GM23338 (cell line): Measurements from ENCODE around the gene CNOT1. TPM values are rescaled to one million over a fixed set of nuclear protein-coding genes. Genes with fewer than 3 reads are reported as not detected.

Experiments used
- ATAC-seq: fragments of 200-7000 bp; cut with Tn5 transposase; 3 replicates; pipeline ENCODE4 v1.9.1; 2020
- DNase-seq: peaks from one replicate; pipeline ENCODE4 v3.0.0-alpha.2; 2015; ENCODE audit warnings: low spot score
- H2AFZ ChIP-seq: fragments of 200-600 bp; sonication (generic); 2 replicates; pipeline ENCODE4 v1.8.0; 2016; ENCODE audit warnings: antibody characterized with exemption, mild to moderate bottlenecking, moderate library complexity
- H3F3A ChIP-seq: fragments of 200-600 bp; sonication (generic); replicated peaks from 2 replicates; pipeline ENCODE4 v1.8.0; 2017; ENCODE audit warnings: antibody characterized with exemption, mixed run types, low read depth
- H3K27ac ChIP-seq: fragments of 200-600 bp; sonication (generic); 2 replicates; pipeline ENCODE4 v1.6.1; 2016; ENCODE audit warnings: low read depth
- H3K27me3 ChIP-seq: fragments of 200-600 bp; sonication (generic); 2 replicates; pipeline ENCODE4 v1.8.0; 2016; ENCODE audit warnings: mild to moderate bottlenecking, mixed run types, moderate library complexity; ENCODE audit not compliant: insufficient read depth
- H3K36me3 ChIP-seq: fragments of 200-600 bp; sonication (generic); 2 replicates; pipeline ENCODE4 v1.8.0; 2016; ENCODE audit warnings: mild to moderate bottlenecking; ENCODE audit not compliant: insufficient read depth
- H3K4me1 ChIP-seq: fragments of 200-600 bp; sonication (generic); 2 replicates; pipeline ENCODE4 v1.8.0; 2016; ENCODE audit warnings: mild to moderate bottlenecking, moderate library complexity; ENCODE audit not compliant: insufficient read depth
- H3K4me2 ChIP-seq: fragments of 200-600 bp; sonication (generic); 2 replicates; pipeline ENCODE4 v1.7.1; 2017; ENCODE audit warnings: mixed run types
- H3K4me3 ChIP-seq: fragments of 200-600 bp; sonication (generic); 2 replicates; pipeline ENCODE4 v1.6.1; 2016; ENCODE audit warnings: mixed run types
- H3K79me2 ChIP-seq: fragments of 200-600 bp; sonication (generic); replicated peaks from 2 replicates; pipeline ENCODE4 v1.8.0; 2017; ENCODE audit warnings: mild to moderate bottlenecking; ENCODE audit not compliant: insufficient read depth
- H3K9me2 ChIP-seq: fragments of 200-600 bp; sonication (generic); 2 replicates; pipeline ENCODE4 v1.8.0; 2017; ENCODE audit not compliant: insufficient read depth
- H4K20me1 ChIP-seq: fragments of 200-600 bp; sonication (generic); replicated peaks from 2 replicates; pipeline ENCODE4 v1.8.0; 2017; ENCODE audit warnings: mild to moderate bottlenecking; ENCODE audit not compliant: insufficient read depth
- H3K27ac Mint-ChIP-seq: 2 replicates; pipeline ENCODE4 v1.8.0; 2020; ENCODE audit warnings: inconsistent platforms, mild to moderate bottlenecking, moderate library complexity, mixed read lengths
- H3K27me3 Mint-ChIP-seq: 3 replicates; pipeline ENCODE4 v1.8.0; 2022; ENCODE audit warnings: low read depth, mild to moderate bottlenecking, moderate library complexity, mixed read lengths, inconsistent platforms; ENCODE audit not compliant: insufficient read depth, poor library complexity
- H3K36me3 Mint-ChIP-seq: 3 replicates; pipeline ENCODE4 v1.8.0; 2021; ENCODE audit warnings: low read depth, mild to moderate bottlenecking, inconsistent platforms, moderate library complexity, mixed read lengths
- H3K4me1 Mint-ChIP-seq: 3 replicates; pipeline ENCODE4 v1.8.0; 2020; ENCODE audit warnings: mild to moderate bottlenecking, inconsistent platforms, mixed read lengths
- H3K4me3 Mint-ChIP-seq: 3 replicates; pipeline ENCODE4 v1.8.0; 2021; ENCODE audit warnings: moderate library complexity, mild to moderate bottlenecking, inconsistent platforms, mixed read lengths
- H3K9me3 Mint-ChIP-seq: 3 replicates; pipeline ENCODE4 v1.8.0; 2020; ENCODE audit warnings: moderate library complexity, mild to moderate bottlenecking, inconsistent platforms, mixed read lengths
- CREB1 ChIP-seq: fragments of 250-450 bp; sonication (Bioruptor Pico); IDR thresholded peaks from 2 replicates; pipeline ENCODE4 v1.5.0; 2020; ENCODE audit warnings: low read depth, mild to moderate bottlenecking, moderate library complexity
- CTCF ChIP-seq, 2 experiments: fragments of 200-600 bp in 1 of 2; sonication (generic) in 1 of 2; conservative IDR thresholded peaks; 2 replicates each; pipeline versions ENCODE4 v1.5.1 to v1.6.1; 2016 to 2017; ENCODE audit warnings: antibody characterized with exemption in 2 of 2, low read depth in 2 of 2, mild to moderate bottlenecking in 2 of 2, moderate library complexity in 1 of 2
- ETS1 ChIP-seq: IDR thresholded peaks from 2 replicates; pipeline ENCODE4 v1.6.1; 2016; ENCODE audit warnings: antibody characterized with exemption
- EZH2 ChIP-seq: fragments of 200-600 bp; sonication (generic); IDR thresholded peaks from one replicate; pipeline ENCODE4 v1.8.0; 2017; ENCODE audit warnings: antibody characterized with exemption, mild to moderate bottlenecking, low read depth; ENCODE audit not compliant: unreplicated experiment
- EZH2phosphoT487 ChIP-seq: fragments of 200-600 bp; sonication (generic); IDR thresholded peaks from one replicate; pipeline ENCODE4 v1.8.1; 2018; ENCODE audit warnings: antibody characterized with exemption; ENCODE audit not compliant: unreplicated experiment
- JUNB ChIP-seq: IDR thresholded peaks from one replicate; pipeline ENCODE4 v1.6.1; 2016; ENCODE audit warnings: antibody characterized with exemption; ENCODE audit not compliant: unreplicated experiment
- NANOG ChIP-seq: IDR thresholded peaks from 2 replicates; pipeline ENCODE4 v1.6.1; 2016; ENCODE audit warnings: antibody characterized with exemption, borderline replicate concordance
- STAT1 ChIP-seq: IDR thresholded peaks from one replicate; pipeline ENCODE4 v1.6.1; 2016; ENCODE audit warnings: antibody characterized with exemption; ENCODE audit not compliant: unreplicated experiment
- ZNF114 ChIP-seq: fragments of 250-450 bp; sonication (Bioruptor Pico); IDR thresholded peaks from 2 replicates; pipeline ENCODE4 v1.5.0; 2020; ENCODE audit warnings: mild to moderate bottlenecking, moderate library complexity
- ZNF331 ChIP-seq: fragments of 250-450 bp; sonication (Bioruptor Pico); IDR thresholded peaks from 2 replicates; pipeline ENCODE4 v1.5.0; 2020; ENCODE audit warnings: low read depth, mild to moderate bottlenecking, moderate library complexity
- polyA plus RNA-seq: library from polyadenylated mRNA; unstranded; fragments of >200 nt; fragmentation: Nextera tagmentation; extraction: Ambion mirVana; gene quantifications from 2 replicates; pipeline ENCODE4 v1.2.1, GENCODE V29; 2016
- total RNA-seq: library from RNA; depleted of rRNA; stranded (reverse); fragments of >200 nt; shearing (Covaris generic); gene quantifications from 2 replicates; pipeline ENCODE4 v1.2.3, GENCODE V29; 2014
- TF ChIP-seq, protein P1 (sequence below): IDR thresholded peaks from one replicate; pipeline ENCODE4 v1.6.1; 2018; ENCODE audit warnings: antibody characterized with exemption; ENCODE audit not compliant: unreplicated experiment

The CNOT1 gene
- total and polyA plus RNA-seq, 2 experiments from 2014 or later = 59.2 to 298 TPM

GRCh38 chr16:58490065-58490464, 139.6 kb downstream of the CNOT1 start:
- Mint-ChIP-seq H3K9me3 (no peaks in the 10 kb centered on the region), H3K27ac (no peak overlapping the region), H3K27me3 (peaks cover 17% of the 10 kb centered on the region), H3K36me3 (no peaks in the 10 kb centered on the region), H3K4me3 (no peak overlapping the region), H3K4me1 (peaks cover 13% of the 10 kb centered on the region)
- ATAC-seq (no peak), DNase-seq (no peak)
- Histone ChIP-seq H3K4me1 (no peaks in the 10 kb centered on the region; the same call in 1 of the 2 replicates), H3K27ac (no peak overlapping the region), H3K4me2 (no peak overlapping the region), H3F3A (no peaks in the 10 kb centered on the region), H3K9me2 (no peaks in the 10 kb centered on the region), H3K36me3 (no peaks in the 10 kb centered on the region), H2AFZ (no peak overlapping the region), H3K27me3 (no peaks in the 10 kb centered on the region), H4K20me1 (no peaks in the 10 kb centered on the region; the same call in 1 of the 2 replicates), H3K4me3 (no peak overlapping the region), H3K79me2 (no peaks in the 10 kb centered on the region)
- TF ChIP-seq ZNF114 (no peak), CREB1 (no peak), EZH2phosphoT487 (no peak), STAT1 (no peak), ZNF331 (CRISPR knock-in tag) (no peak), ETS1 (no peak), EZH2 (no peak)
- TF ChIP-seq, protein P1, sequence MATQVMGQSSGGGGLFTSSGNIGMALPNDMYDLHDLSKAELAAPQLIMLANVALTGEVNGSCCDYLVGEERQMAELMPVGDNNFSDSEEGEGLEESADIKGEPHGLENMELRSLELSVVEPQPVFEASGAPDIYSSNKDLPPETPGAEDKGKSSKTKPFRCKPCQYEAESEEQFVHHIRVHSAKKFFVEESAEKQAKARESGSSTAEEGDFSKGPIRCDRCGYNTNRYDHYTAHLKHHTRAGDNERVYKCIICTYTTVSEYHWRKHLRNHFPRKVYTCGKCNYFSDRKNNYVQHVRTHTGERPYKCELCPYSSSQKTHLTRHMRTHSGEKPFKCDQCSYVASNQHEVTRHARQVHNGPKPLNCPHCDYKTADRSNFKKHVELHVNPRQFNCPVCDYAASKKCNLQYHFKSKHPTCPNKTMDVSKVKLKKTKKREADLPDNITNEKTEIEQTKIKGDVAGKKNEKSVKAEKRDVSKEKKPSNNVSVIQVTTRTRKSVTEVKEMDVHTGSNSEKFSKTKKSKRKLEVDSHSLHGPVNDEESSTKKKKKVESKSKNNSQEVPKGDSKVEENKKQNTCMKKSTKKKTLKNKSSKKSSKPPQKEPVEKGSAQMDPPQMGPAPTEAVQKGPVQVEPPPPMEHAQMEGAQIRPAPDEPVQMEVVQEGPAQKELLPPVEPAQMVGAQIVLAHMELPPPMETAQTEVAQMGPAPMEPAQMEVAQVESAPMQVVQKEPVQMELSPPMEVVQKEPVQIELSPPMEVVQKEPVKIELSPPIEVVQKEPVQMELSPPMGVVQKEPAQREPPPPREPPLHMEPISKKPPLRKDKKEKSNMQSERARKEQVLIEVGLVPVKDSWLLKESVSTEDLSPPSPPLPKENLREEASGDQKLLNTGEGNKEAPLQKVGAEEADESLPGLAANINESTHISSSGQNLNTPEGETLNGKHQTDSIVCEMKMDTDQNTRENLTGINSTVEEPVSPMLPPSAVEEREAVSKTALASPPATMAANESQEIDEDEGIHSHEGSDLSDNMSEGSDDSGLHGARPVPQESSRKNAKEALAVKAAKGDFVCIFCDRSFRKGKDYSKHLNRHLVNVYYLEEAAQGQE = no peak

- TF ChIP-seq ZNF114 (no peak), ETS1 (no peak), NANOG (no peak), CREB1 (no peak), STAT1 (no peak), EZH2phosphoT487 (no peak), JUNB (no peak), CTCF (conservative IDR thresholded peaks at IDR 0.05; ENCODE audit: low read depth in 2 of 2) (no peak)
- peaks cover 13% of the 10 kb centered on the region for H3K4me1 Mint-ChIP-seq
These were observed 141.1 kb downstream of the CNOT1 start for GRCh38 chr16:58488531-58488930.

More at GRCh38 chr16:58488531-58488930, 141.1 kb downstream of the CNOT1 start:
- H2AFZ ChIP-seq = no peak overlapping the region
- no peak overlapping the region for H3K4me2 ChIP-seq
- no peaks in the 10 kb centered on the region for H3F3A ChIP-seq
- H3K9me2 ChIP-seq = no peaks in the 10 kb centered on the region
- Mint-ChIP-seq H3K4me3 (no peak overlapping the region), H3K27ac (no peak overlapping the region), H3K36me3 (no peaks in the 10 kb centered on the region), H3K27me3 (peaks cover 15% of the 10 kb centered on the region), H3K9me3 (no peaks in the 10 kb centered on the region)
- ATAC-seq (no peak), DNase-seq (no peak)
- H3K36me3 ChIP-seq = no peaks in the 10 kb centered on the region
- H3K79me2 ChIP-seq = no peaks in the 10 kb centered on the region
- no peaks in the 10 kb centered on the region for H4K20me1 ChIP-seq
- no peaks in the 10 kb centered on the region; the same call in 1 of the 2 replicates for H3K4me1 ChIP-seq
- H3K27ac ChIP-seq = no peak overlapping the region
- no peak overlapping the region for H3K4me3 ChIP-seq
- H3K27me3 ChIP-seq = no peaks in the 10 kb centered on the region
